ENCODE data around the gene COPG1. TPM values are rescaled to one million over a fixed set of nuclear protein-coding genes. Genes with fewer than 3 reads are reported as not detected.
A peak's percentile ranks its signal among the peaks of the same experiment; 100 is the strongest.

COPG1 gene
- total and polyA plus RNA-seq, 9 of the 15 experiments (the other 6 are each of a cell fraction or from before 2014, with no cell fraction given), result 40.3 to 105 (median 62.4) TPM

DNA sequence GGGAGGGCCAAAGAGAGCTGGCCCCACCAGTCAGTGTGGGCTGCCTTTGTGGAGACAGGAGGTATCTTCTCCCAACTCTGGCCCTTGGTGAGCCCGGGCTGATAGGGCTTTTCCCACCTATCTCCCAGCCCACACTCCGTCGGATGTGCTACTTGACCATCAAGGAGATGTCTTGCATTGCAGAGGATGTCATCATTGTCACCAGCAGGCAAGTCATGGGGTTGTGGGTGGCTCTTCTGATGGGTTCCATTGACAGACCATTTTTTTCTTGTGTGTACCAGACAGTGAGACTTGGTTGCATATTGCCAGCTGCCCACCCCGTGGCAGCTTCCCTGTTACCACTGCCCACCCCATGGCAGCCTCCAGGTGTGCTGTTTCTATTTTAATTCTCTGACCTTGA is 3.3 kb downstream of the COPG1 start (continued):
- TF ChIP-seq, protein P1, sequence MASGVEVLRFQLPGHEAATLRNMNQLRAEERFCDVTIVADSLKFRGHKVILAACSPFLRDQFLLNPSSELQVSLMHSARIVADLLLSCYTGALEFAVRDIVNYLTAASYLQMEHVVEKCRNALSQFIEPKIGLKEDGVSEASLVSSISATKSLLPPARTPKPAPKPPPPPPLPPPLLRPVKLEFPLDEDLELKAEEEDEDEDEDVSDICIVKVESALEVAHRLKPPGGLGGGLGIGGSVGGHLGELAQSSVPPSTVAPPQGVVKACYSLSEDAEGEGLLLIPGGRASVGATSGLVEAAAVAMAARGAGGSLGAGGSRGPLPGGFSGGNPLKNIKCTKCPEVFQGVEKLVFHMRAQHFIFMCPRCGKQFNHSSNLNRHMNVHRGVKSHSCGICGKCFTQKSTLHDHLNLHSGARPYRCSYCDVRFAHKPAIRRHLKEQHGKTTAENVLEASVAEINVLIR (CRISPR knock-in tag; IDR thresholded peaks at IDR 0.05), result 0 out of 2 replicates have a peak, but pooled peaks have one; percentile 19
- TF ChIP-seq GABPA (tag; conservative IDR thresholded peaks at IDR 0.05; ENCODE audit: low read depth) (peak; percentile 43), ZNF274 (IDR thresholded peaks at IDR 0.05; ENCODE audit: borderline replicate concordance, low read depth, low read length) (no peak), SRSF7 (optimal IDR thresholded peaks at IDR 0.05; ENCODE audit: low read depth, low read length) (no peak), CEBPB (tag; IDR thresholded peaks at IDR 0.05) (no peak), MED1 (CRISPR knock-in tag; IDR thresholded peaks at IDR 0.05; ENCODE audit: borderline replicate concordance) (no peak), RBM34 (IDR thresholded peaks at IDR 0.05; ENCODE audit: borderline replicate concordance, insufficient read depth, low read length) (no peak), ZKSCAN8 (CRISPR knock-in tag; IDR thresholded peaks at IDR 0.05) (peak; percentile 63; the same call in 1 of the 2 replicates), NR2C2 (CRISPR knock-in tag; IDR thresholded peaks at IDR 0.05) (no peak), NR2C2 (tag; IDR thresholded peaks at IDR 0.05) (peak; percentile 40; the same call in 1 of the 2 replicates), TEAD2 (tag; IDR thresholded peaks at IDR 0.05) (no peak)
- TF ChIP-seq, protein P2, sequence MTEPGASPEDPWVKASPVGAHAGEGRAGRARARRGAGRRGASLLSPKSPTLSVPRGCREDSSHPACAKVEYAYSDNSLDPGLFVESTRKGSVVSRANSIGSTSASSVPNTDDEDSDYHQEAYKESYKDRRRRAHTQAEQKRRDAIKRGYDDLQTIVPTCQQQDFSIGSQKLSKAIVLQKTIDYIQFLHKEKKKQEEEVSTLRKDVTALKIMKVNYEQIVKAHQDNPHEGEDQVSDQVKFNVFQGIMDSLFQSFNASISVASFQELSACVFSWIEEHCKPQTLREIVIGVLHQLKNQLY (CRISPR knock-in tag; conservative IDR thresholded peaks at IDR 0.05), result no peak
- TF ChIP-seq, protein P3, sequence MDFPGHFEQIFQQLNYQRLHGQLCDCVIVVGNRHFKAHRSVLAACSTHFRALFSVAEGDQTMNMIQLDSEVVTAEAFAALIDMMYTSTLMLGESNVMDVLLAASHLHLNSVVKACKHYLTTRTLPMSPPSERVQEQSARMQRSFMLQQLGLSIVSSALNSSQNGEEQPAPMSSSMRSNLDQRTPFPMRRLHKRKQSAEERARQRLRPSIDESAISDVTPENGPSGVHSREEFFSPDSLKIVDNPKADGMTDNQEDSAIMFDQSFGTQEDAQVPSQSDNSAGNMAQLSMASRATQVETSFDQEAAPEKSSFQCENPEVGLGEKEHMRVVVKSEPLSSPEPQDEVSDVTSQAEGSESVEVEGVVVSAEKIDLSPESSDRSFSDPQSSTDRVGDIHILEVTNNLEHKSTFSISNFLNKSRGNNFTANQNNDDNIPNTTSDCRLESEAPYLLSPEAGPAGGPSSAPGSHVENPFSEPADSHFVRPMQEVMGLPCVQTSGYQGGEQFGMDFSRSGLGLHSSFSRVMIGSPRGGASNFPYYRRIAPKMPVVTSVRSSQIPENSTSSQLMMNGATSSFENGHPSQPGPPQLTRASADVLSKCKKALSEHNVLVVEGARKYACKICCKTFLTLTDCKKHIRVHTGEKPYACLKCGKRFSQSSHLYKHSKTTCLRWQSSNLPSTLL (IDR thresholded peaks at IDR 0.05), result no peak
- TF ChIP-seq, protein P4, sequence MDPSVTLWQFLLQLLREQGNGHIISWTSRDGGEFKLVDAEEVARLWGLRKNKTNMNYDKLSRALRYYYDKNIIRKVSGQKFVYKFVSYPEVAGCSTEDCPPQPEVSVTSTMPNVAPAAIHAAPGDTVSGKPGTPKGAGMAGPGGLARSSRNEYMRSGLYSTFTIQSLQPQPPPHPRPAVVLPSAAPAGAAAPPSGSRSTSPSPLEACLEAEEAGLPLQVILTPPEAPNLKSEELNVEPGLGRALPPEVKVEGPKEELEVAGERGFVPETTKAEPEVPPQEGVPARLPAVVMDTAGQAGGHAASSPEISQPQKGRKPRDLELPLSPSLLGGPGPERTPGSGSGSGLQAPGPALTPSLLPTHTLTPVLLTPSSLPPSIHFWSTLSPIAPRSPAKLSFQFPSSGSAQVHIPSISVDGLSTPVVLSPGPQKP (CRISPR knock-in tag; IDR thresholded peaks at IDR 0.05), result no peak
- TF ChIP-seq, protein P5, sequence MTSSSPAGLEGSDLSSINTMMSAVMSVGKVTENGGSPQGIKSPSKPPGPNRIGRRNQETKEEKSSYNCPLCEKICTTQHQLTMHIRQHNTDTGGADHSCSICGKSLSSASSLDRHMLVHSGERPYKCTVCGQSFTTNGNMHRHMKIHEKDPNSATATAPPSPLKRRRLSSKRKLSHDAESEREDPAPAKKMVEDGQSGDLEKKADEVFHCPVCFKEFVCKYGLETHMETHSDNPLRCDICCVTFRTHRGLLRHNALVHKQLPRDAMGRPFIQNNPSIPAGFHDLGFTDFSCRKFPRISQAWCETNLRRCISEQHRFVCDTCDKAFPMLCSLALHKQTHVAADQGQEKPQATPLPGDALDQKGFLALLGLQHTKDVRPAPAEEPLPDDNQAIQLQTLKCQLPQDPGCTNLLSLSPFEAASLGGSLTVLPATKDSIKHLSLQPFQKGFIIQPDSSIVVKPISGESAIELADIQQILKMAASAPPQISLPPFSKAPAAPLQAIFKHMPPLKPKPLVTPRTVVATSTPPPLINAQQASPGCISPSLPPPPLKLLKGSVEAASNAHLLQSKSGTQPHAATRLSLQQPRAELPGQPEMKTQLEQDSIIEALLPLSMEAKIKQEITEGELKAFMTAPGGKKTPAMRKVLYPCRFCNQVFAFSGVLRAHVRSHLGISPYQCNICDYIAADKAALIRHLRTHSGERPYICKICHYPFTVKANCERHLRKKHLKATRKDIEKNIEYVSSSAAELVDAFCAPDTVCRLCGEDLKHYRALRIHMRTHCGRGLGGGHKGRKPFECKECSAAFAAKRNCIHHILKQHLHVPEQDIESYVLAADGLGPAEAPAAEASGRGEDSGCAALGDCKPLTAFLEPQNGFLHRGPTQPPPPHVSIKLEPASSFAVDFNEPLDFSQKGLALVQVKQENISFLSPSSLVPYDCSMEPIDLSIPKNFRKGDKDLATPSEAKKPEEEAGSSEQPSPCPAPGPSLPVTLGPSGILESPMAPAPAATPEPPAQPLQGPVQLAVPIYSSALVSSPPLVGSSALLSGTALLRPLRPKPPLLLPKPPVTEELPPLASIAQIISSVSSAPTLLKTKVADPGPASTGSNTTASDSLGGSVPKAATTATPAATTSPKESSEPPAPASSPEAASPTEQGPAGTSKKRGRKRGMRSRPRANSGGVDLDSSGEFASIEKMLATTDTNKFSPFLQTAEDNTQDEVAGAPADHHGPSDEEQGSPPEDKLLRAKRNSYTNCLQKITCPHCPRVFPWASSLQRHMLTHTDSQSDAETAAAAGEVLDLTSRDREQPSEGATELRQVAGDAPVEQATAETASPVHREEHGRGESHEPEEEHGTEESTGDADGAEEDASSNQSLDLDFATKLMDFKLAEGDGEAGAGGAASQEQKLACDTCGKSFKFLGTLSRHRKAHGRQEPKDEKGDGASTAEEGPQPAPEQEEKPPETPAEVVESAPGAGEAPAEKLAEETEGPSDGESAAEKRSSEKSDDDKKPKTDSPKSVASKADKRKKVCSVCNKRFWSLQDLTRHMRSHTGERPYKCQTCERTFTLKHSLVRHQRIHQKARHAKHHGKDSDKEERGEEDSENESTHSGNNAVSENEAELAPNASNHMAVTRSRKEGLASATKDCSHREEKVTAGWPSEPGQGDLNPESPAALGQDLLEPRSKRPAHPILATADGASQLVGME (CRISPR knock-in tag; IDR thresholded peaks at IDR 0.05), result peak; percentile 64; the same call in 1 of the 2 replicates
- TF ChIP-seq, protein P6, sequence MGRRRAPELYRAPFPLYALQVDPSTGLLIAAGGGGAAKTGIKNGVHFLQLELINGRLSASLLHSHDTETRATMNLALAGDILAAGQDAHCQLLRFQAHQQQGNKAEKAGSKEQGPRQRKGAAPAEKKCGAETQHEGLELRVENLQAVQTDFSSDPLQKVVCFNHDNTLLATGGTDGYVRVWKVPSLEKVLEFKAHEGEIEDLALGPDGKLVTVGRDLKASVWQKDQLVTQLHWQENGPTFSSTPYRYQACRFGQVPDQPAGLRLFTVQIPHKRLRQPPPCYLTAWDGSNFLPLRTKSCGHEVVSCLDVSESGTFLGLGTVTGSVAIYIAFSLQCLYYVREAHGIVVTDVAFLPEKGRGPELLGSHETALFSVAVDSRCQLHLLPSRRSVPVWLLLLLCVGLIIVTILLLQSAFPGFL (CRISPR knock-in tag; IDR thresholded peaks at IDR 0.05), result no peak

Data from K562 (cell line).